IMR-90 (cell line): ENCODE data around the gene PLA2G4B. TPM values are rescaled to one million over a fixed set of nuclear protein-coding genes. Genes with fewer than 3 reads are reported as not detected.

Experiments used
- ATAC-seq: fragments of 200-7000 bp; cut with Tn5 transposase; 2 replicates; pipeline ENCODE4 v1.9.1; 2020; ENCODE audit warnings: low read depth, mild to moderate bottlenecking, moderate library complexity
- BruUV-seq: library from RNA; stranded (reverse); fragments of 400-500 nt; replicated peaks from 2 replicates; lab custom pipeline; 2021; lab: Mats Ljungman, UMichigan
- CTCF ChIA-PET: fragments of 300-600 bp; formaldehyde crosslinking; extraction: SDS; loops from one replicate; lab custom pipeline; 2021; ENCODE audit warnings: antibody characterized with exemption; lab: Yijun Ruan, JAX
- POLR2A ChIA-PET: fragments of 300-600 bp; sonication (Branson Sonifier 250); formaldehyde crosslinking; loops from one replicate; lab custom pipeline; 2022; ENCODE audit warnings: antibody characterized with exemption; ENCODE audit not compliant: unreplicated experiment; lab: Charles Lee
- DNase-seq: peaks from one replicate; pipeline ENCODE4 v3.0.0; 2013
- H2AFZ ChIP-seq: replicated peaks from 2 replicates; pipeline ENCODE3; 2013; ENCODE audit warnings: low read length, mild to moderate bottlenecking; ENCODE audit not compliant: poor library complexity
- H2AK5ac ChIP-seq: 2 replicates; pipeline ENCODE4 v1.6.1; 2013; ENCODE audit warnings: low read depth, low read length, inconsistent platforms
- H2AK9ac ChIP-seq: replicated peaks from 2 replicates; pipeline ENCODE3; 2013; ENCODE audit warnings: mild to moderate bottlenecking, low read depth, low read length, moderate library complexity; ENCODE audit not compliant: poor library complexity
- H2BK120ac ChIP-seq: 2 replicates; pipeline ENCODE4 v1.6.1; 2013; ENCODE audit warnings: low read depth, low read length, inconsistent platforms
- H2BK15ac ChIP-seq: 3 replicates; pipeline ENCODE4 v1.6.1; 2013; ENCODE audit warnings: low read depth, low read length, inconsistent platforms
- H2BK20ac ChIP-seq: 2 replicates; pipeline ENCODE4 v1.6.1; 2013; ENCODE audit warnings: low read depth, mild to moderate bottlenecking, inconsistent platforms, low read length, moderate library complexity
- H2BK5ac ChIP-seq: 2 replicates; pipeline ENCODE4 v1.6.1; 2013; ENCODE audit warnings: mild to moderate bottlenecking, low read depth, low read length, inconsistent platforms; ENCODE audit not compliant: poor library complexity, severe bottlenecking
- H3K14ac ChIP-seq: replicated peaks from 2 replicates; pipeline ENCODE4 v1.6.1; 2013; ENCODE audit warnings: low read depth, low read length, inconsistent platforms
- H3K18ac ChIP-seq: 2 replicates; pipeline ENCODE4 v1.6.1; 2013; ENCODE audit warnings: low read depth, low read length, control low read depth
- H3K23ac ChIP-seq: 2 replicates; pipeline ENCODE4 v1.6.1; 2013; ENCODE audit warnings: low read depth, low read length, inconsistent platforms
- H3K27ac ChIP-seq: 2 replicates; pipeline ENCODE4 v1.5.1; 2013; ENCODE audit warnings: mild to moderate bottlenecking, control low read depth, low read length; ENCODE audit not compliant: insufficient read depth
- H3K27me3 ChIP-seq: 2 replicates; pipeline ENCODE4 v1.6.1; 2013; ENCODE audit warnings: low read length; ENCODE audit not compliant: control insufficient read depth, insufficient read depth
- H3K36me3 ChIP-seq: 2 replicates; pipeline ENCODE4 v1.6.1; 2013; ENCODE audit warnings: low read length, mixed read lengths; ENCODE audit not compliant: control insufficient read depth, insufficient read depth
- H3K4ac ChIP-seq: 2 replicates; pipeline ENCODE4 v1.6.1; 2013; ENCODE audit warnings: low read depth, low read length, inconsistent platforms
- H3K4me1 ChIP-seq: 2 replicates; pipeline ENCODE4 v1.6.1; 2013; ENCODE audit warnings: low read length, mixed read lengths; ENCODE audit not compliant: control insufficient read depth, insufficient read depth
- H3K4me2 ChIP-seq: 2 replicates; pipeline ENCODE4 v1.6.1; 2013; ENCODE audit warnings: low read depth, mild to moderate bottlenecking, control low read depth, low read length, moderate library complexity
- H3K4me3 ChIP-seq: 2 replicates; pipeline ENCODE4 v1.5.1; 2013; ENCODE audit warnings: low read depth, mild to moderate bottlenecking, control low read depth, low read length, moderate library complexity; ENCODE audit not compliant: insufficient read depth
- H3K56ac ChIP-seq: 2 replicates; pipeline ENCODE4 v1.6.1; 2013; ENCODE audit warnings: low read length, inconsistent platforms; ENCODE audit not compliant: insufficient read depth; ENCODE audit errors: extremely low read depth
- H3K79me1 ChIP-seq, 2 experiments: 2 replicates each; pipeline ENCODE4 v1.6.1; 2013; ENCODE audit warnings: low read length in 2 of 2, inconsistent platforms in 1 of 2, low read depth in 1 of 2
- H3K9ac ChIP-seq: 2 replicates; pipeline ENCODE4 v1.6.1; 2013; ENCODE audit warnings: low read depth, low read length, control low read depth
- H3K9me1 ChIP-seq: 2 replicates; pipeline ENCODE4 v1.6.1; 2013; ENCODE audit warnings: low read length, inconsistent platforms; ENCODE audit not compliant: insufficient read depth
- H3K9me3 ChIP-seq: 2 replicates; pipeline ENCODE4 v1.6.1; 2013; ENCODE audit warnings: low read length; ENCODE audit not compliant: control insufficient read depth, insufficient read depth
- H4K20me1 ChIP-seq: 2 replicates; pipeline ENCODE4 v1.6.1; 2013; ENCODE audit warnings: low read length, inconsistent platforms; ENCODE audit not compliant: insufficient read depth
- H4K5ac ChIP-seq: 2 replicates; pipeline ENCODE4 v1.6.1; 2013; ENCODE audit warnings: mild to moderate bottlenecking, low read depth, low read length, control low read depth
- H4K8ac ChIP-seq, 2 experiments: 2 replicates each; pipeline ENCODE4 v1.6.1; 2013; ENCODE audit warnings: low read depth in 2 of 2, low read length in 2 of 2, control low read depth in 1 of 2, inconsistent platforms in 1 of 2
- H4K91ac ChIP-seq: 2 replicates; pipeline ENCODE4 v1.6.1; 2013; ENCODE audit warnings: low read depth, low read length, inconsistent platforms; ENCODE audit not compliant: insufficient read depth
- BHLHE40 ChIP-seq: fragments of 150-350 bp; IDR thresholded peaks from 2 replicates; pipeline ENCODE4 v1.6.1; 2016; ENCODE audit warnings: mild to moderate bottlenecking, low read depth, low read length
- CEBPB ChIP-seq: IDR thresholded peaks from 2 replicates; pipeline ENCODE4 v1.6.1; 2012; ENCODE audit warnings: low read depth, low read length, improper control_type of control experiment
- CHD1 ChIP-seq: IDR thresholded peaks from 2 replicates; pipeline ENCODE4 v1.6.1; 2012; ENCODE audit warnings: low read depth, low read length, improper control_type of control experiment
- CTCF ChIP-seq: conservative IDR thresholded peaks from 2 replicates; pipeline ENCODE4 v1.5.1; 2012; ENCODE audit warnings: mild to moderate bottlenecking, low read depth, low read length, improper control_type of control experiment
- FOS ChIP-seq: fragments of 150-350 bp; IDR thresholded peaks from 2 replicates; pipeline ENCODE4 v1.6.1; 2016; ENCODE audit warnings: low read depth, low read length
- MAFK ChIP-seq: IDR thresholded peaks from 2 replicates; pipeline ENCODE4 v1.6.1; 2012; ENCODE audit warnings: low read depth, low read length, improper control_type of control experiment
- MAZ ChIP-seq: IDR thresholded peaks from 2 replicates; pipeline ENCODE4 v1.6.1; 2012; ENCODE audit warnings: low read depth, mild to moderate bottlenecking, low read length, improper control_type of control experiment, moderate library complexity, borderline replicate concordance
- MXI1 ChIP-seq: IDR thresholded peaks from 2 replicates; pipeline ENCODE4 v1.6.1; 2012; ENCODE audit warnings: low read depth, mild to moderate bottlenecking, low read length, moderate library complexity, borderline replicate concordance
- NFE2L2 ChIP-seq: fragments of 150-350 bp; IDR thresholded peaks from 2 replicates; pipeline ENCODE4 v1.6.1; 2016; ENCODE audit warnings: low read depth, mild to moderate bottlenecking, low read length
- POLR2A ChIP-seq: IDR thresholded peaks from 2 replicates; pipeline ENCODE4 v1.6.1; 2012; ENCODE audit warnings: mild to moderate bottlenecking, low read depth, low read length
- RAD21 ChIP-seq: IDR thresholded peaks from 2 replicates; pipeline ENCODE4 v1.6.1; 2012; ENCODE audit warnings: low read length, improper control_type of control experiment
- RCOR1 ChIP-seq: IDR thresholded peaks from 2 replicates; pipeline ENCODE4 v1.6.1; 2012; ENCODE audit warnings: mild to moderate bottlenecking, low read length, improper control_type of control experiment; ENCODE audit not compliant: insufficient replicate concordance
- RFX5 ChIP-seq: IDR thresholded peaks from 2 replicates; pipeline ENCODE4 v1.8.0; 2012; ENCODE audit warnings: low read depth, mild to moderate bottlenecking, low read length, moderate library complexity
- SMC3 ChIP-seq: fragments of 150-350 bp; IDR thresholded peaks from 2 replicates; pipeline ENCODE4 v1.6.1; 2016; ENCODE audit warnings: low read depth, mild to moderate bottlenecking, antibody characterized with exemption, low read length, moderate library complexity
- WGBS, 2 experiments: methylation state at CpG; one replicate each; pipeline versions ENCODE4 v1.1.5 to v1.1.7; 2013; ENCODE audit warnings: missing lambda C conversion rate in 2 of 2; ENCODE audit not compliant: insufficient read length in 1 of 2; ENCODE audit errors: extremely low coverage in 2 of 2; 5-methylcytosine and 5-hydroxymethylcytosine counted together
- dilution Hi-C: fragments of 300-500 bp; cut with HindIII; formaldehyde crosslinking; loops from one replicate; pipeline ENCODE4 v1.14.3; 2018; ENCODE audit warnings: low sequenced_read_pairs; ENCODE audit not compliant: unreplicated experiment
- in situ Hi-C: fragments of 300-500 bp; cut with MboI; formaldehyde crosslinking; loops from 3 replicates; pipeline ENCODE4 v1.14.3; 2019; ENCODE audit warnings: low sequenced_read_pairs, inconsistent platforms, mixed read lengths
- intact Hi-C: fragments of 100-400 bp; cut with micrococcal nuclease; formaldehyde crosslinking; loops from 2 replicates; pipeline ENCODE4 v1.10.0; 2022
- polyA plus RNA-seq, 3 experiments: library from polyadenylated mRNA; depleted of rRNA; stranded (reverse); fragments of >200 nt; gene quantifications; 2 replicates each; pipeline ENCODE4 v1.2.3, GENCODE V29; 2012; ENCODE audit warnings: low replicate concordance in 1 of 3
- total RNA-seq: library from RNA; depleted of rRNA; stranded (reverse); fragments of >200 nt; gene quantifications from 2 replicates; pipeline ENCODE4 v1.2.3, GENCODE V29; 2012
- TF ChIP-seq, protein P1 (sequence below): fragments of 150-350 bp; IDR thresholded peaks from 2 replicates; pipeline ENCODE4 v1.6.1; 2017; ENCODE audit warnings: mild to moderate bottlenecking, antibody characterized with exemption, low read length, low read depth

PLA2G4B gene
- total and polyA plus RNA-seq, 2 of the 4 experiments (the other 2 are of a cell fraction) = 0.18 to 3.1 TPM

DNA sequence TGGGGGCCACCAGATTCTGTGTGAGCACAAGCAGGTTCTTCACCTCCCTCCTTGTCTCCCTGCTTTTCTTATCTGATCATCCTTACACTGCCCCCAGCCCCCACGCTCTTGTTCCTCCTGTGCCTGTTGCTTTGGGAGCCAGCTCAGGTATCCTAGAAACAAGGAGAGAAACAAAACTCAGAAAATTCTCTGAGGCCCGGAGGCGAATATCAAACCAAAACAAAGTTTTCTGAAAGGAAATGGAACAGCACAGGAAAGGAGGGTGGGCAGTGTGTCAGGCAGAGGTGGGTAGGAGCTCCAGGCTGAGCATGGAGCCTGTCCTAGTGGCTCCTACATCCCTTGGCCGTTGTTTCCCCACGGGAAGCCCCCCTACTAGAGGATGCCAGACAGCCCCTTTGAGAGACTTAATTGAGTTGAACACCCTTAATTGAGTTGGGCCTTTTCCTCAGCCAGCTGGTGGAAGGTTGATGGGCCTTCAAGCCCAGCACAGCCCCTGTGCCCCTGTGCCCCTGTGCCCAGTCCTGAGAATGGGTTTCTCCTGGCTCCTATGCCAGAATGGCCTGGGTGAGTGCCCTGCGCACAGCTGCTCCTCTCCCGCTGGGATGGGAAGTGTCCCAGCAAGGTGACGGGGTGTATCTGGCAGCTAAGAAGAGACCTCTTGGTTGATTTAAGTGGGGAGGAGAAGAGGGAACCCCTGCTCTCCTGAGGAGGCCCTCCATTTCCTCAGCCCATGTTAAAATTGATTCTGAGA lies 33.6 kb upstream of the PLA2G4B start:
- H3K79me1 ChIP-seq = peaks cover 30 to 73% of the 10 kb centered on the region in 2 experiments
- 100% methylated on average over 2 of the region's 8 CpGs; no CpG with 5 or more reads in 1 of the 2 experiments for WGBS, 2 experiments
- peak overlapping the region; percentile 52; the same call in 1 of the 2 replicates for H3K23ac ChIP-seq
- H3K4me3 ChIP-seq = no peak overlapping the region
- no peaks in the 10 kb centered on the region for H3K27me3 ChIP-seq
- H2BK15ac ChIP-seq = no peak overlapping the region
- BruUV-seq = no TSS peak
- H2BK5ac ChIP-seq = no peak overlapping the region
- H4K8ac ChIP-seq = no peak overlapping the region
- intact Hi-C loops (no loop called here), dilution Hi-C loops (no loop called here), in situ Hi-C loops (no loop called here)
- H3K18ac ChIP-seq = no peak overlapping the region
- no peak overlapping the region for H3K27ac ChIP-seq
- H4K20me1 ChIP-seq = 0 out of 2 replicates have a peak, but pooled peaks cover 3% of the 10 kb centered on the region
- no peak overlapping the region for H2AFZ ChIP-seq
- H3K4me1 ChIP-seq = peaks cover 3% of the 10 kb centered on the region
- peaks cover 6% of the 10 kb centered on the region; the same call in 1 of the 2 replicates for H3K36me3 ChIP-seq
- H3K9me1 ChIP-seq = peaks cover 24% of the 10 kb centered on the region
- H2BK120ac ChIP-seq = no peak overlapping the region
- H3K9me3 ChIP-seq = no peaks in the 10 kb centered on the region
- POLR2A ChIA-PET = no interaction called here
- H3K14ac ChIP-seq = no peak overlapping the region
- CTCF ChIA-PET = interaction anchor here (0.6 kb wide), 1 partner anchor 32 kb away, joined by 4 read pairs; no protein-coding TSS in a partner anchor
- H2BK20ac ChIP-seq = no peak overlapping the region
- H3K4ac ChIP-seq = no peak overlapping the region
- ATAC-seq (no peak), DNase-seq (no peak)
- no peak overlapping the region for H4K5ac ChIP-seq
- no peak overlapping the region for H3K56ac ChIP-seq
- H2AK5ac ChIP-seq = no peak overlapping the region
- peak overlapping the region; percentile 46 for H2AK9ac ChIP-seq
- no peak overlapping the region for H3K9ac ChIP-seq
- H3K4me2 ChIP-seq = no peak overlapping the region
- no peak overlapping the region for H4K91ac ChIP-seq
- no peak for TF ChIP-seq CHD1
- no peak for TF ChIP-seq NFE2L2
- TF ChIP-seq MAZ = no peak
- no peak for TF ChIP-seq RCOR1
- no peak for TF ChIP-seq MAFK
- no peak for TF ChIP-seq CEBPB
- TF ChIP-seq RAD21 = no peak
- TF ChIP-seq SMC3 = no peak
- TF ChIP-seq FOS = no peak
- no peak for TF ChIP-seq MXI1
- TF ChIP-seq, protein P1, sequence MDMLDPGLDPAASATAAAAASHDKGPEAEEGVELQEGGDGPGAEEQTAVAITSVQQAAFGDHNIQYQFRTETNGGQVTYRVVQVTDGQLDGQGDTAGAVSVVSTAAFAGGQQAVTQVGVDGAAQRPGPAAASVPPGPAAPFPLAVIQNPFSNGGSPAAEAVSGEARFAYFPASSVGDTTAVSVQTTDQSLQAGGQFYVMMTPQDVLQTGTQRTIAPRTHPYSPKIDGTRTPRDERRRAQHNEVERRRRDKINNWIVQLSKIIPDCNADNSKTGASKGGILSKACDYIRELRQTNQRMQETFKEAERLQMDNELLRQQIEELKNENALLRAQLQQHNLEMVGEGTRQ = no peak
- no peak for TF ChIP-seq CTCF
- no peak for TF ChIP-seq BHLHE40
- TF ChIP-seq POLR2A = no peak
- no peak for TF ChIP-seq RFX5
